Activated B cell treated with CpG ODN at 0.5 μM for 24 hours (primary cell): Measurements from ENCODE around the gene TAS2R60. TPM values are rescaled to one million over a fixed set of nuclear protein-coding genes. Genes with fewer than 3 reads are reported as not detected.

Experiments
- ATAC-seq: fragments of 200-7000 bp; cut with Tn5 transposase; one replicate; pipeline ENCODE4 v1.10.0; 2021; ENCODE audit warnings: low read depth, mild to moderate bottlenecking, moderate library complexity
- CTCF ChIA-PET: fragments of 350-600 bp; sonication (Branson Sonifier 250); formaldehyde crosslinking; loops from one replicate; lab custom pipeline; 2021; ENCODE audit warnings: antibody characterized with exemption; lab: Charles Lee
- POLR2A ChIA-PET: fragments of 350-600 bp; sonication (Branson Sonifier 250); formaldehyde crosslinking; loops from one replicate; lab custom pipeline; 2021; ENCODE audit warnings: antibody characterized with exemption; lab: Charles Lee
- DNase-seq: peaks from one replicate; pipeline ENCODE4 v3.0.0; 2022
- H3K27ac Mint-ChIP-seq: one replicate; pipeline ENCODE4 v1.8.0; 2020; ENCODE audit warnings: mixed read lengths
- H3K27me3 Mint-ChIP-seq: one replicate; pipeline ENCODE4 v1.8.0; 2021; ENCODE audit warnings: mixed read lengths
- H3K36me3 Mint-ChIP-seq: one replicate; pipeline ENCODE4 v1.8.0; 2021; ENCODE audit warnings: low read depth, mixed read lengths
- H3K4me1 Mint-ChIP-seq: one replicate; pipeline ENCODE4 v1.8.0; 2021; ENCODE audit warnings: mixed read lengths
- H3K4me3 Mint-ChIP-seq: one replicate; pipeline ENCODE4 v1.8.0; 2020; ENCODE audit warnings: mild to moderate bottlenecking, mixed read lengths
- H3K9me3 Mint-ChIP-seq: one replicate; pipeline ENCODE4 v1.8.0; 2020; ENCODE audit warnings: mixed read lengths
- CTCF ChIP-seq: fragments of 200-600 bp; IDR thresholded peaks from one replicate; pipeline ENCODE4 v1.8.0; 2022; ENCODE audit warnings: antibody characterized with exemption, mild to moderate bottlenecking
- intact Hi-C: fragments of 100-400 bp; cut with micrococcal nuclease; formaldehyde crosslinking; loops from one replicate; pipeline ENCODE4 v1.15.1; 2024
- total RNA-seq: library from RNA; stranded (reverse); gene quantifications from 2 replicates; pipeline ENCODE4 v1.2.3, GENCODE V29; 2022

Gene TAS2R60
- total RNA-seq, result not detected in 2 replicates

DNA sequence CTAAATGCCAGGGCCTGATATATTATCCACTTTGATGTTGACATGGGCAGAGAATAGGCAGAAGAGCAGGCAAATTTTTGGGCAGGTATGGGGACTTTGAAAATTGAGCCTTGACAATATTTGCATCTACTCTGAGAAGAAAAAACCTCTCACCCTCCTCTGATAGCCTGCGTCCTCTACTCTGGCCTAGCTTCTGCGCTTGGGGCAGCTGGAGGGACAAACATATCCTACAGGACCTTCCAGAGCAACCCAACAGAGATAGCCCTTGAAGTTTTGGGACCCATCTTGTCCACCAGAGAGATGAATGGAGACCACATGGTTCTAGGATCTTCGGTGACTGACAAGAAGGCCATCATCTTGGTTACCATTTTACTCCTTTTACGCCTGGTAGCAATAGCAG, at the start of gene TAS2R60:
TSS of gene TAS2R60 (plus strand) at position 301 of the 400 bp plus-strand sequence. CDS start at position 301, 0 bp downstream.
- no peak for TF ChIP-seq CTCF
- Mint-ChIP-seq H3K4me1 (no peaks in the 10 kb centered on the region), H3K27me3 (peaks cover 3% of the 10 kb centered on the region), H3K27ac (no peak within 1 kb of the TSS), H3K4me3 (no peak within 1 kb of the TSS), H3K9me3 (no peaks in the 10 kb centered on the region), H3K36me3 (no peaks in the 10 kb centered on the region)
- ChIA-PET POLR2A (no interaction called here), CTCF (no interaction called here)
- DNase-seq (no peak), ATAC-seq (no peak)
- intact Hi-C loops, result no loop called here

DNA sequence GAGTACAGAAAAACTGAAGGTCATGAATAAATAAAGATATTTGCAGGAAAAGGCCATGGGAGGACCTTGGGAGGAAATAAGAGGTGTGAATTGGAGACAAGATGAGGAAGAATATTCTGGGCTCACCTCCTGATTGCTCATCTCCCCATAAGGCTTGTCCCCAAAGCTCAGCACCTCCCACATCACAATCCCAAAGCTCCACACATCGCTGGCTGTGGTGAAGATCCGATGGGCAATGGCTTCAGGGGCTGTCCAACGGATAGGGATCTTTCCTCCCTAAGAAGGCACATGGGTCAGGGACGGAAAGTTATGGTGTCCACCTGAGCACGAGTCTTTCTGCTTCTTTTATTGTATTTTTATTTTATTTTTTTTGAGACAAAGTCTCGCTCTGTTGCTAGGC, 49.2 kb upstream of the TAS2R60 start:
- ChIA-PET CTCF (no interaction called here), POLR2A (no interaction called here)
- no peak for DNase-seq
- intact Hi-C loops, result no loop called here
- H3K27me3 Mint-ChIP-seq, result no peaks in the 10 kb centered on the region
- no peak for TF ChIP-seq CTCF
- no peak overlapping the region for H3K4me3 Mint-ChIP-seq
- H3K4me1 Mint-ChIP-seq, result no peaks in the 10 kb centered on the region
- no peaks in the 10 kb centered on the region for H3K9me3 Mint-ChIP-seq
- ATAC-seq, result no peak
- H3K36me3 Mint-ChIP-seq, result peaks cover 36% of the 10 kb centered on the region
- H3K27ac Mint-ChIP-seq, result no peak overlapping the region

GRCh38 chr7:143394777-143395176, 48.5 kb upstream of the TAS2R60 start:
- H3K9me3 Mint-ChIP-seq, result no peaks in the 10 kb centered on the region
- CTCF ChIA-PET, result no interaction called here
- no peaks in the 10 kb centered on the region for H3K27me3 Mint-ChIP-seq
- no peak overlapping the region for H3K27ac Mint-ChIP-seq
- DNase-seq (no peak), ATAC-seq (no peak)
- H3K36me3 Mint-ChIP-seq, result peaks cover 28% of the 10 kb centered on the region
- no peak overlapping the region for H3K4me3 Mint-ChIP-seq
- no peak for TF ChIP-seq CTCF
- POLR2A ChIA-PET, result interaction anchor here (1.1 kb wide), 1 partner anchor 15 kb away, joined by 3 read pairs; no protein-coding TSS in a partner anchor
- intact Hi-C loops, result no loop called here
- no peaks in the 10 kb centered on the region for H3K4me1 Mint-ChIP-seq

DNA sequence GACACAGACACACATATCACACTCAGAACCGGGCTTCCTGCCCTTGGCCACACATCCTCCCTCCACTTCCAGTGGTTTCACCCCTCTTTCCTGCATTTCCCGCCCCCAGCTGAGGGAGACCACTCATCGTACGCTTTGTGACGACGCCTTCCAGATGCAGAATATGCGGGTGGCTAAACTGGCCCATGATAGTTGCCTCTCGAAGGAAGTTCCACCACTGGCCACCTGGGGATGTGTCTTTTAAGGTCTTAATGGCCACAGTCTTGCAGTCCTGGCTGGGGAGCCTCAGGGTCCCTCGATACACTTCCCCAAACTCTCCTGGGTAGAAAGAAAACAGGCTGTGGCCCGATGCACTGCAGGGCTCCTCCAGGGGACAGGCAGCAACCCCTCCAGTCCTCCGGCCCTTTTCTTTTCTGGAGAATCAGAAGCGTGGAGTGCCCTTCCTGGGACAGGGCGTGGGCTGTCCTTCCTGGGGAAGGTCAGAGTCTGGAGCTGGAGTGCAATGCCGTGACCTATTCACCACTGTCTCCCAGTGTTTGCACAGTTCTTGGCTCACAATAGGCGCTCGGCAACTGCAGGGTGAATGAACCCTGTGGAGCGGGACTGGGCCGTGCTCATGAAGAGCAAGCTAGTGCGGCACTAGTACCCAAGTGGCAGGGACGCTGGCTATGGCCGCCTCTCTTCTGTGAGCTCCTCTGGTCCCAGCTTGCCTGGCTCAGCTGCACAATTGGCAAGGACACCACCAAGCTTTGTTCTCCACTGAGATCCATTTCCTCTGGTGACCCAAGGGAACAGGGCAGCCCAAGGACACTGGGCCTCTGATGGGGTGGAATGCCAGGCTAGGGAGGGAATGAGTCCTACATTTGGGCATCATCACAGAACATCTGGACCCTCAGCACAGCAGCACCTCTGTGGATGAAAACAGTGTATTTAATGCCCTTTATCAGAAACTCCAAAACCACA, 47.8 kb upstream of the TAS2R60 start:
- Mint-ChIP-seq H3K4me3 (no peak overlapping the region), H3K4me1 (no peaks in the 10 kb centered on the region), H3K9me3 (no peaks in the 10 kb centered on the region), H3K36me3 (peaks cover 22% of the 10 kb centered on the region), H3K27ac (no peak overlapping the region), H3K27me3 (no peaks in the 10 kb centered on the region)
- no peak for DNase-seq
- no peak for ATAC-seq
- ChIA-PET CTCF (interaction anchor here (1.6 kb wide), 1 partner anchor 155 kb away, joined by 6 read pairs; no protein-coding TSS in a partner anchor), POLR2A (interaction anchor here (0.5 to 1.1 kb wide), 2 partner anchors 16 to 105 kb away, joined by 3 to 9 read pairs; no protein-coding TSS in a partner anchor)
- TF ChIP-seq CTCF, result no peak
- intact Hi-C loops, result no loop called here

DNA sequence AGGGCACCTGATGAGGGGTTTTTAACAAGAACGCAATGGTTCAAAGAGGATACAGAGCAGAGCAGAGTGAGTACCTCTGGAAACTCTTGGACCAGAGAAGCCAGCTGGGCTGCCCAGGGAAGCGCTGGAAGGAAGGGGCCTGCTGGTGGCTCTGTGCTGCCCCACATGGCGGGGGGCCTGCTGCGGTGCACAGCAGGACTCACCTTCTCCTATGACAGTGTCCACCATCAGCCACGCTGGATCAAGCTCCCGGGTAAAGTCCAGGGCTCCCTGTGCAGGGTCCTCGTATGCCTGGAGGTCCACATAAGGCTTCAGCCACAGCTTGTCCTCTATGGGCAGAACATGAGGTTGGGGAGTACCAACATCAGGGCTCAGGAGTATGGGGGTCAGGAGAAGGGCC, 47.1 kb upstream of the TAS2R60 start:
- no peak overlapping the region for H3K27ac Mint-ChIP-seq
- no peak overlapping the region for H3K4me3 Mint-ChIP-seq
- DNase-seq, result no peak
- no peak for TF ChIP-seq CTCF
- H3K9me3 Mint-ChIP-seq, result no peaks in the 10 kb centered on the region
- no peaks in the 10 kb centered on the region for H3K27me3 Mint-ChIP-seq
- intact Hi-C loops, result no loop called here
- ChIA-PET POLR2A (interaction anchor here (0.5 kb wide), 1 partner anchor 106 kb away, joined by 9 read pairs; no protein-coding TSS in a partner anchor), CTCF (interaction anchor here (1.6 kb wide), 1 partner anchor 156 kb away, joined by 6 read pairs; no protein-coding TSS in a partner anchor)
- no peaks in the 10 kb centered on the region for H3K4me1 Mint-ChIP-seq
- H3K36me3 Mint-ChIP-seq, result peaks cover 16% of the 10 kb centered on the region
- no peak for ATAC-seq
